Measurements from ENCODE around the gene CFLAR.

CFLAR gene

GRCh38 chr2:201116115-201116958 lies at the start of gene CFLAR:
CFLAR (plus strand) TSS chr2:201116164; CDS start chr2:201129866, 13,702 bp downstream.
- POLR2A ChIA-PET: interaction anchor here (1.0 kb wide), 3 partner anchors 34 to 42 kb away, joined by 4 read pairs; no protein-coding TSS in a partner anchor
- CTCF ChIA-PET: interaction anchor here (1.2 to 8.4 kb wide), 9 partner anchors 20 to 210 kb away, joined by 3 to 90 read pairs (median 14); no protein-coding TSS in a partner anchor
- no peak for DNase-seq (ENCODE audit: low read depth, low spot score)

GRCh38 chr2:201070948-201071478 lies 45.0 kb upstream of the CFLAR start:
- no peak for DNase-seq (ENCODE audit: low read depth, low spot score)
- ChIA-PET CTCF (interaction anchor here (0.7 to 8.6 kb wide), 19 partner anchors 8 to 203 kb away, joined by 3 to 320 read pairs (median 8); partner anchors contain the start of genes CASP10 and ORC2), POLR2A (no interaction called here)
- peak overlapping the region; percentile 99 for H3K4me3 ChIP-seq (ENCODE audit: low read depth, low read length)
- TF ChIP-seq, protein P1, sequence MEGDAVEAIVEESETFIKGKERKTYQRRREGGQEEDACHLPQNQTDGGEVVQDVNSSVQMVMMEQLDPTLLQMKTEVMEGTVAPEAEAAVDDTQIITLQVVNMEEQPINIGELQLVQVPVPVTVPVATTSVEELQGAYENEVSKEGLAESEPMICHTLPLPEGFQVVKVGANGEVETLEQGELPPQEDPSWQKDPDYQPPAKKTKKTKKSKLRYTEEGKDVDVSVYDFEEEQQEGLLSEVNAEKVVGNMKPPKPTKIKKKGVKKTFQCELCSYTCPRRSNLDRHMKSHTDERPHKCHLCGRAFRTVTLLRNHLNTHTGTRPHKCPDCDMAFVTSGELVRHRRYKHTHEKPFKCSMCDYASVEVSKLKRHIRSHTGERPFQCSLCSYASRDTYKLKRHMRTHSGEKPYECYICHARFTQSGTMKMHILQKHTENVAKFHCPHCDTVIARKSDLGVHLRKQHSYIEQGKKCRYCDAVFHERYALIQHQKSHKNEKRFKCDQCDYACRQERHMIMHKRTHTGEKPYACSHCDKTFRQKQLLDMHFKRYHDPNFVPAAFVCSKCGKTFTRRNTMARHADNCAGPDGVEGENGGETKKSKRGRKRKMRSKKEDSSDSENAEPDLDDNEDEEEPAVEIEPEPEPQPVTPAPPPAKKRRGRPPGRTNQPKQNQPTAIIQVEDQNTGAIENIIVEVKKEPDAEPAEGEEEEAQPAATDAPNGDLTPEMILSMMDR (IDR thresholded peaks at IDR 0.05; ENCODE audit: insufficient read depth, low read length, missing control alignments): no peak

More at GRCh38 chr2:201116115-201116958, at the start of gene CFLAR:
- peak within 1 kb of the TSS; percentile 61 for H3K4me3 ChIP-seq (ENCODE audit: low read depth, low read length)
- TF ChIP-seq, protein P1 (IDR thresholded peaks at IDR 0.05; ENCODE audit: insufficient read depth, low read length, missing control alignments): no peak

DNA sequence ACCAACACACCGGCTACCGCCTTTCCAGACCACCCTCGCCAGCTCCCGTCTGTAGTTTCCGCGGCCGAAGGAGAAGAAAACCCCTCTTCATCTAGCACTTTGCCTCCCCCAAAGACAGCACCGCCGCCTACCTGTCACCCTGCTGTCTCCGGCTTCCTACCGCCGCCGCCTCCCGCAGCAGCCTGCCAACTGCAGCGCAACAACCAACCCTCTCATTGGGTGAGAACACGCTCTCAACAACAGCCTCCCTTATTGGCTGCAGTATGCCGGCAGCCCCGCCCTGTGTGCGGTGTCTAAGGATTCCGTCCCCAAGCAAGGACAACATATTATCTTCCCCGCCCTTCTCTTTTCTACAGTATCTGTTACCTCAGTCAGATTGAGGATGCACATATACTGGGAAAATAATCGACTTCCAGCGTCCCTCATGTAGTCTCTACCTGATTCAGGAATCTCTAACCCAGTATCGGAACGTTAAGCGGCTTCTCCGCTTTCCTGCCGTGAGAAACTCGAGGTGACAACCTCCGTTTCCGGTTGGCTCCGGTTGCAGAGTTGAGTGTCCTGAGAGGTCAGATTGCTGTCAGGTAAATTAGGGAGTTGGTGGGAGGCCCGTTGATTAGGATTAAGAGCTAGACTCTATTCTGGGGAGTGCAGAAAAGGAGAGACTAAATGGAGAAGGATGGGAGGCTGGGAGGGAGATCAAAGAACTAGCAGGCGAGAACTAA lies 44.3 kb upstream of the CFLAR start, which contains the start of the genes HYCC2 and NDUFB3:
Gene HYCC2 (minus strand): TSS at position 193 of the 722 bp plus-strand sequence. CDS start 47,662 bp downstream, outside the sequence.
Gene NDUFB3 (plus strand): TSS at position 523 of the 722 bp plus-strand sequence. CDS start 6,882 bp downstream, outside the sequence.
- ChIA-PET POLR2A (no interaction called here), CTCF (interaction anchor here (0.9 to 8.6 kb wide), 7 partner anchors 8 to 167 kb away, joined by 3 to 320 read pairs (median 13); no protein-coding TSS in a partner anchor)
- H3K4me3 ChIP-seq (ENCODE audit: low read depth, low read length): peak within 1 kb of the TSS; percentile 99
- DNase-seq (ENCODE audit: low read depth, low spot score): peak; percentile 59
- TF ChIP-seq, protein P1 (IDR thresholded peaks at IDR 0.05; ENCODE audit: insufficient read depth, low read length, missing control alignments): peak; percentile 42

DNA sequence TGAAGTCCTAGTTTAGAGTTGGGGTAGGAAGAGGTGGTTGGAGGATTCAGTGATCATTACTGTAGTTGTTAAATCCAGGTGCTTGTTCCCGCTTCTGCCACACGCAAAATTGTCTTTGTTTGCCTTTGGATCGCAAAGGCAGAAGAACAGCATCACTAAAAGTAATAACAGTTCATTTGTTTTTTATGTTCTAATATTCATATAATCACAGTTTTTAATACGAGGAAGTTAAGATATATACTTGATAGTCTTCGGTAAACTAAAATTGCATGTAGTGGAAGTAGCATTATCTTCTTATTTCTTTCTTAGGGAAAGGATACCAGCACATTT lies 43.8 kb upstream of the CFLAR start:
- DNase-seq (ENCODE audit: low read depth, low spot score): no peak
- ChIA-PET POLR2A (no interaction called here), CTCF (interaction anchor here (1.1 to 8.6 kb wide), 2 partner anchors 87 to 168 kb away, joined by 5 to 320 read pairs; no protein-coding TSS in a partner anchor)

DNA sequence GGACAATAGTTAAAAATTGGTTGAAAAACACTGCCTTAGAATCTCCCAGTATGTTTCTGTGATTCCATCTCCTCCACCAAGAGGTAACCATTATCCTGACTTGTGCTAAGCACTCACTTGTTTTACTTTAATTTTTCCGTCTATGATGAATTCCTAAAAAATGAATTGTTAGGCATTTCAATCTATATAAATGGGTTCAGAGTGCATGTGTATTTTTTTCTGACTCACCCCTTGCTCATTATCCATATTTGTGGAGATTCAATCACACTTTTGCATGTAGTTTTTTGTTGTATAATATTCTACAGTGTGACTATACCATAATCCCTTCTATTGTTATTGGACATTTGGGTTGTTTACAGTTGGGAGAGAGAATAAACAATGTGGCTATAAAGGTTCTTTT lies 42.9 kb upstream of the CFLAR start:
- DNase-seq (ENCODE audit: low read depth, low spot score): no peak
- POLR2A ChIA-PET: no interaction called here
- CTCF ChIA-PET: interaction anchor here (1.1 to 8.6 kb wide), 2 partner anchors 86 to 169 kb away, joined by 5 to 320 read pairs; no protein-coding TSS in a partner anchor
- TF ChIP-seq, protein P1 (IDR thresholded peaks at IDR 0.05; ENCODE audit: insufficient read depth, low read length, missing control alignments): no peak
- peak overlapping the region; percentile 99 for H3K4me3 ChIP-seq (ENCODE audit: low read depth, low read length)

More for the DNA sequence above, 43.8 kb upstream of the CFLAR start:
- H3K4me3 ChIP-seq (ENCODE audit: low read depth, low read length): peak overlapping the region; percentile 99
- TF ChIP-seq, protein P1 (IDR thresholded peaks at IDR 0.05; ENCODE audit: insufficient read depth, low read length, missing control alignments): no peak
